GM12873 (cell line): ENCODE measurements around the gene DNAJC16.

Experiments
- TF ChIP-seq, protein P1 (sequence below): IDR thresholded peaks from 2 replicates; pipeline ENCODE4 v1.5.1; 2012; ENCODE audit warnings: low read depth, mild to moderate bottlenecking, moderate library complexity, low read length, control low read depth; ENCODE audit not compliant: insufficient read depth; ENCODE audit errors: missing control alignments

DNAJC16 gene

GRCh38 chr1:15558516-15558915, 31.9 kb downstream of the DNAJC16 start:
- TF ChIP-seq, protein P1, sequence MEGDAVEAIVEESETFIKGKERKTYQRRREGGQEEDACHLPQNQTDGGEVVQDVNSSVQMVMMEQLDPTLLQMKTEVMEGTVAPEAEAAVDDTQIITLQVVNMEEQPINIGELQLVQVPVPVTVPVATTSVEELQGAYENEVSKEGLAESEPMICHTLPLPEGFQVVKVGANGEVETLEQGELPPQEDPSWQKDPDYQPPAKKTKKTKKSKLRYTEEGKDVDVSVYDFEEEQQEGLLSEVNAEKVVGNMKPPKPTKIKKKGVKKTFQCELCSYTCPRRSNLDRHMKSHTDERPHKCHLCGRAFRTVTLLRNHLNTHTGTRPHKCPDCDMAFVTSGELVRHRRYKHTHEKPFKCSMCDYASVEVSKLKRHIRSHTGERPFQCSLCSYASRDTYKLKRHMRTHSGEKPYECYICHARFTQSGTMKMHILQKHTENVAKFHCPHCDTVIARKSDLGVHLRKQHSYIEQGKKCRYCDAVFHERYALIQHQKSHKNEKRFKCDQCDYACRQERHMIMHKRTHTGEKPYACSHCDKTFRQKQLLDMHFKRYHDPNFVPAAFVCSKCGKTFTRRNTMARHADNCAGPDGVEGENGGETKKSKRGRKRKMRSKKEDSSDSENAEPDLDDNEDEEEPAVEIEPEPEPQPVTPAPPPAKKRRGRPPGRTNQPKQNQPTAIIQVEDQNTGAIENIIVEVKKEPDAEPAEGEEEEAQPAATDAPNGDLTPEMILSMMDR = no peak

- TF ChIP-seq, protein P1 = no peak
Measured at GRCh38 chr1:15559189-15559810, 32.7 kb downstream of the DNAJC16 start.

- TF ChIP-seq, protein P1 = no peak
Measured at GRCh38 chr1:15568387-15569073, 41.9 kb downstream of the DNAJC16 start.

GRCh38 chr1:15570861-15571260, 44.2 kb downstream of the DNAJC16 start:
- TF ChIP-seq, protein P1 = no peak

GRCh38 chr1:15571266-15571665, 44.6 kb downstream of the DNAJC16 start:
- TF ChIP-seq, protein P1 = no peak

- TF ChIP-seq, protein P1 = no peak
Measured at GRCh38 chr1:15573477-15573876, 46.8 kb downstream of the DNAJC16 start.

GRCh38 chr1:15574741-15575140, 48.1 kb downstream of the DNAJC16 start:
- TF ChIP-seq, protein P1 = no peak
